ENCODE results near the gene AXDND1. TPM values are rescaled to one million over a fixed set of nuclear protein-coding genes. Genes with fewer than 3 reads are reported as not detected.

Gene AXDND1
- total RNA-seq, 1 donor from 2014 or later: not detected

- H3K4me1 ChIP-seq: no peaks in the 10 kb centered on the region
- intact Hi-C loops (cut with micrococcal nuclease): no loop called here
- TF ChIP-seq CTCF (IDR thresholded peaks at IDR 0.05; ENCODE audit: borderline replicate concordance): no peak
- H3K36me3 ChIP-seq: no peaks in the 10 kb centered on the region
- H3K27me3 ChIP-seq (ENCODE audit: low read depth): peaks cover 27% of the 10 kb centered on the region
- no peaks in the 10 kb centered on the region for H3K9me3 ChIP-seq (replicated peaks)
- no peak for DNase-seq
- no peak overlapping the region for H3K27ac ChIP-seq (replicated peaks)
- no peak overlapping the region for H3K4me3 ChIP-seq
These were observed 192.3 kb downstream of the AXDND1 start for GRCh38 chr1:179558078-179558477.

GRCh38 chr1:179575497-179576314, 209.9 kb downstream of the AXDND1 start, which contains the start of gene NPHS2:
Gene NPHS2 (minus strand): TSS chr1:179575948. CDS start chr1:179575864, 84 bp downstream.
- no peak for DNase-seq
- H3K27ac ChIP-seq (replicated peaks): no peak within 1 kb of the TSS
- peaks cover 8% of the 10 kb centered on the region for H3K4me1 ChIP-seq
- H3K4me3 ChIP-seq: peak within 1 kb of the TSS; percentile 33
- no peak for TF ChIP-seq CTCF (IDR thresholded peaks at IDR 0.05; ENCODE audit: borderline replicate concordance)
- H3K9me3 ChIP-seq (replicated peaks): no peaks in the 10 kb centered on the region
- peaks cover 95% of the 10 kb centered on the region for H3K27me3 ChIP-seq (ENCODE audit: low read depth)
- intact Hi-C loops (cut with micrococcal nuclease): no loop called here
- no peaks in the 10 kb centered on the region for H3K36me3 ChIP-seq

GRCh38 chr1:179576509-179576908, 210.7 kb downstream of the AXDND1 start:
- H3K4me1 ChIP-seq: peaks cover 8% of the 10 kb centered on the region
- H3K27ac ChIP-seq (replicated peaks): no peak overlapping the region
- no peak for DNase-seq
- no peak for TF ChIP-seq CTCF (IDR thresholded peaks at IDR 0.05; ENCODE audit: borderline replicate concordance)
- no peak overlapping the region for H3K4me3 ChIP-seq
- intact Hi-C loops (cut with micrococcal nuclease): no loop called here
- no peaks in the 10 kb centered on the region for H3K36me3 ChIP-seq
- no peaks in the 10 kb centered on the region for H3K9me3 ChIP-seq (replicated peaks)
- peaks cover 96% of the 10 kb centered on the region for H3K27me3 ChIP-seq (ENCODE audit: low read depth)

- Histone ChIP-seq H3K9me3 (replicated peaks) (no peaks in the 10 kb centered on the region), H3K27ac (replicated peaks) (no peak overlapping the region), H3K4me3 (no peak overlapping the region), H3K36me3 (no peaks in the 10 kb centered on the region), H3K4me1 (peaks cover 12% of the 10 kb centered on the region), H3K27me3 (ENCODE audit: low read depth) (peaks cover 92% of the 10 kb centered on the region)
- TF ChIP-seq CTCF (IDR thresholded peaks at IDR 0.05; ENCODE audit: borderline replicate concordance): no peak
- intact Hi-C loops (cut with micrococcal nuclease): no loop called here
- no peak for DNase-seq
These were observed 218.1 kb downstream of the AXDND1 start for GRCh38 chr1:179583771-179584320.

GRCh38 chr1:179586107-179586823, 220.5 kb downstream of the AXDND1 start:
- peak; percentile 55 for TF ChIP-seq CTCF (IDR thresholded peaks at IDR 0.05; ENCODE audit: borderline replicate concordance)

More at GRCh38 chr1:179586107-179586823, 220.5 kb downstream of the AXDND1 start:
- Histone ChIP-seq H3K4me3 (peak overlapping the region; percentile 61), H3K27me3 (ENCODE audit: low read depth) (peaks cover 96% of the 10 kb centered on the region), H3K27ac (replicated peaks) (peak overlapping the region; percentile 63), H3K9me3 (replicated peaks) (no peaks in the 10 kb centered on the region), H3K4me1 (peaks cover 12% of the 10 kb centered on the region), H3K36me3 (no peaks in the 10 kb centered on the region)
- peak; percentile 60 for DNase-seq
- intact Hi-C loops (cut with micrococcal nuclease): no loop called here

Data from left ventricle myocardium inferior (tissue), 1 donor.